Stimulated activated CD8-positive, alpha-beta memory T cell treated with anti-CD3 and anti-CD28 coated beads, Interleukin-4, amount 100 ng/mL, for 48 hours (primary cell): ENCODE results near the gene HINFP.

Experiments used
- DNase-seq: peaks from one replicate; pipeline ENCODE4 v3.0.0-alpha.2; 2020

The HINFP gene, protein sequence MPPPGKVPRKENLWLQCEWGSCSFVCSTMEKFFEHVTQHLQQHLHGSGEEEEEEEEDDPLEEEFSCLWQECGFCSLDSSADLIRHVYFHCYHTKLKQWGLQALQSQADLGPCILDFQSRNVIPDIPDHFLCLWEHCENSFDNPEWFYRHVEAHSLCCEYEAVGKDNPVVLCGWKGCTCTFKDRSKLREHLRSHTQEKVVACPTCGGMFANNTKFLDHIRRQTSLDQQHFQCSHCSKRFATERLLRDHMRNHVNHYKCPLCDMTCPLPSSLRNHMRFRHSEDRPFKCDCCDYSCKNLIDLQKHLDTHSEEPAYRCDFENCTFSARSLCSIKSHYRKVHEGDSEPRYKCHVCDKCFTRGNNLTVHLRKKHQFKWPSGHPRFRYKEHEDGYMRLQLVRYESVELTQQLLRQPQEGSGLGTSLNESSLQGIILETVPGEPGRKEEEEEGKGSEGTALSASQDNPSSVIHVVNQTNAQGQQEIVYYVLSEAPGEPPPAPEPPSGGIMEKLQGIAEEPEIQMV

DNA sequence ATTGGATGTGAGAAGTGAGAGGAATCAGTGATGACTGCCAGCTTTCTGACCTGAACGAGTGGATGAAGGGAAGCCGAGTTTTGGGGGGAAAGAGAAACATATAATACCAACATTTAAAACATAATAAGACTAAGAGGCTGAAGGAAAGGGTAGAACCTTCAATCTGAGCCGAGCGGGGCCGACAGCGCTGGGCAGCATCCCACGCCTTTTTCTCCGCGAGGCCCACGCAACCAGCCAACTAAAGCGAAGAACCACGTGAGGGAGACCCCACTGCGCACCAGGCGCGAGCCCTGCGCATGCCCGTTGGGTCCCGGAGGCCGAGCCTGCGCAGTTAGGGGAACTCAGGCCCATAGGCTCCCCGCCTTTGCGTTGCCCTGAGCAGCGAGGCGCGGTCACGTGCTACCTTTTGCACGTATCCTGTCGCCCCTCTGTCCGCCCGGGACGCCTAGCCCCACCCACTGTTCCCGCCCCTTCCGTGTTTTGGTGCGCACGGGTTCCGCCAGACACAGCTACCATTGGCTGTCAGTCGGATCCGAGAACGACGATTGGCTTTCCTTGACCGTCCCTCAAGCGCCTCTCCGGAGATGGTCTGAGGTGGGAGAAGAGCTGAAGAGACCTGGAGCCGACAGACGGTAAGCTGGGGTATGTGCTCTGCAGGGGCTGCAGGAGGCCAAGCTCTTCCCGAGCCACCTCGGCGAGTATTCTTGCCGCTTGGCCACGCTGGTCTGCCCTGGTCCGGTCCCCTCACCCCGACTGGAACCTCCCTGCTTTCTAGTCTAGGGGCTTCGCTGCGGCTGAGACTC is at the start of gene HINFP:
TSS of gene HINFP (plus strand) at position 573 of the 803 bp plus-strand sequence. CDS start 5,365 bp downstream, outside the sequence.
- DNase-seq = peak; percentile 100

DNA sequence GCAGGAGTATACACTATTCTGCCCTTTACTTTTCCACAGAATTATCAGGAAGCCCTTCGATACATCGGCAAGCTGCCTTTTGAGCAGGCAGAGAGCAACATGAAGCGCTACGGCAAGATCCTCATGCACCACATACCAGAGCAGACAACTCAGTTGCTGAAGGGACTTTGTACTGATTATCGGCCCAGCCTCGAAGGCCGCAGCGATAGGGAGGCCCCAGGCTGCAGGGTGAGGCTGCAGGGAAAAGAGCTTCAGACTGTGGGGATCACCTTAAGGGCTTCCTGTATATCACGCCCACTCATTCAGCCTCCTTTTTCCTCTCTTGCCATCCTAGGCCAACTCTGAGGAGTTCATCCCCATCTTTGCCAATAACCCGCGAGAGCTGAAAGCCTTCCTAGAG is 43.5 kb upstream of the HINFP start:
- no peak for DNase-seq

DNA sequence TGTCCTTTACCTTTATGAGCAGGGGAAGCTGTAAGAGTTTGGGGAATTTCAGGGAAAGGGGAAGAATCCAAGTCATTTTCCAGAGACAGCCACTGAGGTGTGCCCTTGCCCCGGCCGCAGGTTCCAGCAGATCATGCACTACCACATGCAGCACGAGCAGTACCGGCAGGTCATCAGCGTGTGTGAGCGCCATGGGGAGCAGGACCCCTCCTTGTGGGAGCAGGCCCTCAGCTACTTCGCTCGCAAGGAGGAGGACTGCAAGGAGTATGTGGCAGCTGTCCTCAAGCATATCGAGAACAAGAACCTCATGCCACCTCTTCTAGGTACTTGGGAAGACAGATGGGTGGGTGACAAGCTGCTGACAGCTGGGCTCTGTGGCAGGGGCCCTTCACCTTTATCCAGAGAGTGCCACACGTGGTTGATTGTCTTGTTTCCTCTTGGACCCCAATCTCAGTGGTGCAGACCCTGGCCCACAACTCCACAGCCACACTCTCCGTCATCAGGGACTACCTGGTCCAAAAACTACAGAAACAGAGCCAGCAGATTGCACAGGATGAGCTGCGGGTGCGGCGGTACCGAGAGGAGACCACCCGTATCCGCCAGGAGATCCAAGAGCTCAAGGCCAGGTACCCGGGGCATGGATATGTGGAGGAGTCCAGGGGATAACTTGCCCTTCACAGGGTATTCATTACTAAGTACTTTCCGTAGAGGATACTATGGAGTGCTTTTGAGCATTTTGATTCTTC is 42.5 kb upstream of the HINFP start:
- no peak for DNase-seq

DNA sequence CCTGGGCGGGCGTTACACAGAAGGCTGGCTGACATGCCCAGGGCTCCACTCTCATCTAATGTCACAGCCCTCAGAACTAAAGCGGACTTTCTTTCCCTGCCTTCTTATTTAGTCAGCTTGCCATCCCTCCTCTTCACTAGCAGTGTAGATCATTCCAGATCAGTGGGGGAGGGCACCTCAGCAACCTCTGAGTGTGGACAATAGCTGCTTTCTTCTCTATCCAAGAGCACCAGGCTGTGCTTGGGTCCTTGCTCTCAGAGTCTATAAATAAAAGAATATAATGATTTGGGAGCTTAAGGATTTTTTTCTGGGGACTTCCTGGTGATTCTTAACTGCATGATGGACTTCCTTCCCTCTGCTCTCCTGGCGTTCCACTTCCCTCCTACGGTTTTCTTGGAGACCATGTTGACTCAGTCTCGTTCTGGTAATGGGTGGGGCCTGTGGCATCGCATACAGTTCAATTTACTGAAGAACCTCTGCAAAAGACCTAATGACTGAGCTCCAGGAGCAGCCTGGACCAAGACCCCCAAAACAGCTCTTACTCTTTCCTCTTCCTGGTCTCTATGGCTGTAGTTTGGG is 39.6 kb upstream of the HINFP start:
- no peak for DNase-seq

DNA sequence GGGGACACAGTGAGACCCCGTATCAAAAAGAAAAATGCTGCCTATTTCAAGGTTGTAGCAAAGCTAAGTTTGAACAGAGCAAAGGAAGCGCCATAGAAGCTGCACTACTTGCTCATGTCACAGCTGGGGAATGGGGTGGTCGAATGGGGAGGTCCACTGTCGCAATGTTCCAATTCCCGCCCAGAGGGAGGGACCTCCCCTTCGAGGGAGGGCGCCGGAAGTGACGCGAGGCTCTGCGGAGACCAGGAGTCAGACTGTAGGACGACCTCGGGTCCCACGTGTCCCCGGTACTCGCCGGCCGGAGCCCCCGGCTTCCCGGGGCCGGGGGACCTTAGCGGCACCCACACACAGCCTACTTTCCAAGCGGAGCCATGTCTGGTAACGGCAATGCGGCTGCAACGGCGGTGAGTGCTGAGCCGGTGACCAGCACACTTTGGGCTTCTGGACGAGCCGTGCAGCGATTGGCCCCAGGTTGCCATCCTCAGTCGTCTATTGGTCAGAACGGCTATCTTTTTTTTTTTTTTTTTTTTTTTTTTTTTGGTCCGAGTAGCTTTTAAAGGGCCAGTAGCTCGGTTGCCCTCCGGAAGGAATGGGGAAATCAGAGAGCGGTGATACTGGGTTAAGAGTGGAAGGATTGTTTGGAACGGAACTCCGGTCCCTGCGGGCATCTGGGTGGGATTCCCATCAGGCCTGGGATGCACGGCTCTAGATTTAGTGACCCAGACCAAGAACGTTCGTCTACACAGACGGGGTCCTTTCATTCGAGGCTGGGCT is 36.5 kb upstream of the HINFP start, which contains the start of gene HMBS:
TSS of gene HMBS (plus strand) at position 219 of the 774 bp plus-strand sequence. CDS start at position 372, 153 bp downstream.
- DNase-seq = peak; percentile 94

DNA sequence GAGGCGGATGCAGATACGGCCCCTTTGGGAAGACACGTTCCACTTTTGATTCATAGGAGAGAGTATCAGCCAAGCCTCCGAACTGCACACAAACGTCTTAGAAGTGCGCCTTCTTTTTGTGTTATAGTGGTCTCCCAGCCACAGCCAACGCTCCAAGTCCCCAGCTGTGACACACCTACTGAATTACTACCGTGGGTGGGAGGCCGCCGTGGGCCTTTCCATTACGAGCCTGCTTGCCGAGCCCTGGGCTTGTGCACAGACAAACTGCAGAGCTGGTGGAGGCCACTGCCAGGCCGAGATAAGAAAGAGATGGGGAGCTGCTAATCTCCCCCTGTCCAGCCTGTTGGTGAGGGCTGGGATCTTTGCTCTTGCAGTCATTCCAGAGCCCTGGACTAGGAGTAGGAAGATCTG is 35.9 kb upstream of the HINFP start:
- DNase-seq = peak; percentile 60

DNA sequence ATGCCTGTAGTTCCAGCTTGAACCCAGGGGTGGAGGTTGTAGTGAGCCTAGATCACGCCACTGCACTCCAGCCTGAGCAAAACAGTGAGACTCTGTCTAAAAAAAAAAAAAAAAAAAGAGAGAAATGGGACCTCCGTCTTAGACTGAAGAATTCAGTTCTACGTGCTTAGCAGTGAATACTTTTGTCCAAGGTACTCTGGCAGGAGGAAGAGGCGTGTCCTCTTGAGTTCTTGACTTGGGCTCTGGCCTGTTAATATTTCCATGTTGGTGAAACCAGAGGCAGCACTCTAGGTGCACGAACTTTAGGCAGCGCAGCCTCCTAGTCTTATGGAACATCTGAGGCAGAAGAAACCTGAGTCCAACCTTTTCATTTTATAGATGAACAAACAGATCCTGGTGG is 34.3 kb upstream of the HINFP start:
- no peak for DNase-seq

DNA sequence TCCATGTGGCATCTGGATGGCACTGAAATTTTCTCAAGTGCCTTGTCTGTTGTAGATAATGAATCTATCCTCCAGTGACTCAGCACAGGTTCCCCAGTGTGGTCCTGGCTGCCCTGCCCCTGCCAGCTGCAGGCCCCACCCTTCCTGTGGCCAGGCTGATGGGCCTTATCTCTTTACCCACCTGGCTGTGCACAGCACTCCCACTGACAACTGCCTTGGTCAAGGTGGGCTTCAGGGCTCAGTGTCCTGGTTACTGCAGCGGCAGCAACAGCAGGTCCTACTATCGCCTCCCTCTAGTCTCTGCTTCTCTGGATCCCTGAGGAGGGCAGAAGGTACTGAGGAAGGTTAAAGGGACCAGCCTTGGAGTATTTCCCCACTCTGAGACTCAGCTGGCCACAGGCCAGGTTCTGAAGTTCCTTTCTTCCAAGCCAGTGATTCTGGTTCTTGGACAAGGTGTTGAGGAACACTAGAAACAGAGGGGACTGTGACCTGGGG is 33.6 kb upstream of the HINFP start:
- no peak for DNase-seq

DNA sequence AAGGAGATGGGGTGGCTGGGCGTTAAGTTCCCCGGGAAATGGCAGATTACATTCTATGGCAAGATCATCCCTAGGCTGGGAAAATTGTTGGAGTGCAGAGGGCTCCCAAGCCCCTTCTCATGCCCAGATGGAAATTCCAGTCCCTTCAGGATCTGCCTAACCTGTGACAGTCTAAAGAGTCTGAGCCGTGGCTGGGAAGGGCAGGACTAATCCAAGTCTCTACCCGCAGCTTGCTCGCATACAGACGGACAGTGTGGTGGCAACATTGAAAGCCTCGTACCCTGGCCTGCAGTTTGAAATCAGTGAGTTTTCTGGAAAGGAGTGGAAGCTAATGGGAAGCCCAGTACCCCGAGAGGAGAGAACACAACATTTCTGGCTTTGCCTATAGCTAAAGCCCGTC is 33.0 kb upstream of the HINFP start:
- no peak for DNase-seq

DNA sequence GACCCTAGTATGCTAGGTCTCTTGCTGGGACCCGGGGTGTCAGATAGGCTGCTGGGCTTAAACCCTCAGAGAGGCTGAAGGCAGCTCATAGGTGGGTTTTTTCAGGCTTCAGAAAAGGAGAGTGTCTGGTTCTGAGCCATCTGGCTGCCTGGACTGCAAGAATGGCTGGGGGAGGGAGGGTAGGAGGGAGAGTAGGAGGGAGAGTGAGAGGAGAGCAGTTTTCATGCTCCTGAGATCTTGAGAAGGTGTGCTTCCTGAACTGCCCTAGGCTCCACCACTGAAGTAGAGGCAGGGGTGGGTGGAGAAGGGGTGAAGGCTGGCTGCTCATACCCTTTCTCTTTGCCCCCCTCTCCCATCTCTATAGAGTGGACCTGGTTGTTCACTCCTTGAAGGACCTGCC is 32.1 kb upstream of the HINFP start:
- DNase-seq = no peak

DNA sequence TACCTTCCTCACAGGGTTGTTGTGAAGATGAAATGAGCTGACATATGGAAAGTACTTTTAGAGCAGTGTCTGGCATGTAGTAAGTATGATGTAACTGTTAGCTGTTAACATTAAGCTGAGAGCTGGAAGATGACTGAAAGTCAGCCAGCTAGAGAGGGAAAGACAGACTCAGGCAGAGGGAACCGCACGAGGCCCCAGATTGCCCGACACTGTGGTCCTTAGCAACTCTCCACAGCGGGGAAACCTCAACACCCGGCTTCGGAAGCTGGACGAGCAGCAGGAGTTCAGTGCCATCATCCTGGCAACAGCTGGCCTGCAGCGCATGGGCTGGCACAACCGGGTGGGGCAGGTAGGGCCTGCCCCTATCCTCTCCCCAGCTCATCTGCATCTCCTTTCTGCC is 30.2 kb upstream of the HINFP start:
- no peak for DNase-seq

DNA sequence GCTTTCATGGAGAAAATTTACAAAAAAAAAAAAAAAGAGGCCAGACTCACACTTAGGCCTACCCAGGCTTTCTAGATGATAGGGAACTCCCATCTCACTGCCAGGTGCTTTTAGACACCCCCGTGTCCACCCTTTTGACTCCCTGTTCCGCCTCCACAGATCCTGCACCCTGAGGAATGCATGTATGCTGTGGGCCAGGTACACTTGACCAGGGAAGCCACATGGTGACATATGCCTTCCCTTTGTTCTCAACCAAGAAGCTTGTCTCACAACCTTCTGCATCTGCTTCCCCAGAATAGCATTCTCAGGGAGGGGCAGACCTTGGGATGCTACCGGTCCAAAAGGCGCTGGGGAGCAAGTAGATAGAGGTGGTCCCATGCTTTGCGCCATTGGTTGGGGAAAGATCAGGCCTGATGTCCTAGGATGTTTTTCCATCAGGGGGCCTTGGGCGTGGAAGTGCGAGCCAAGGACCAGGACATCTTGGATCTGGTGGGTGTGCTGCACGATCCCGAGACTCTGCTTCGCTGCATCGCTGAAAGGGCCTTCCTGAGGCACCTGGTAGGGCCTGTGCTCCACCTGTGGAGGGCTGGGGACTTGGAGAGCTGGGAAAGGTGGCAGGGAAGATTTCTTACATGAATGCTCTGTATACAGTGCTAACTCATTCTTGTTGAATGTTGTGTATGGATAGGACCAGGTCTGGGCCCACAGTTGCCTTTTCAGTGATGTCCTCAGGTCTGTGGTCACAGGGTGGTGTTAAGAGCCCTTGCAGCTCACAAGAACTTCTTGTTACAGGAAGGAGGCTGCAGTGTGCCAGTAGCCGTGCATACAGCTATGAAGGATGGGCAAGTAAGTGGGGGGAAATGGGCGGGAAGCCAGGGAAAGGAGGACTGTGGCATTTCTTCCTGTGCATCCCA is 29.2 kb upstream of the HINFP start:
- DNase-seq = no peak

DNA sequence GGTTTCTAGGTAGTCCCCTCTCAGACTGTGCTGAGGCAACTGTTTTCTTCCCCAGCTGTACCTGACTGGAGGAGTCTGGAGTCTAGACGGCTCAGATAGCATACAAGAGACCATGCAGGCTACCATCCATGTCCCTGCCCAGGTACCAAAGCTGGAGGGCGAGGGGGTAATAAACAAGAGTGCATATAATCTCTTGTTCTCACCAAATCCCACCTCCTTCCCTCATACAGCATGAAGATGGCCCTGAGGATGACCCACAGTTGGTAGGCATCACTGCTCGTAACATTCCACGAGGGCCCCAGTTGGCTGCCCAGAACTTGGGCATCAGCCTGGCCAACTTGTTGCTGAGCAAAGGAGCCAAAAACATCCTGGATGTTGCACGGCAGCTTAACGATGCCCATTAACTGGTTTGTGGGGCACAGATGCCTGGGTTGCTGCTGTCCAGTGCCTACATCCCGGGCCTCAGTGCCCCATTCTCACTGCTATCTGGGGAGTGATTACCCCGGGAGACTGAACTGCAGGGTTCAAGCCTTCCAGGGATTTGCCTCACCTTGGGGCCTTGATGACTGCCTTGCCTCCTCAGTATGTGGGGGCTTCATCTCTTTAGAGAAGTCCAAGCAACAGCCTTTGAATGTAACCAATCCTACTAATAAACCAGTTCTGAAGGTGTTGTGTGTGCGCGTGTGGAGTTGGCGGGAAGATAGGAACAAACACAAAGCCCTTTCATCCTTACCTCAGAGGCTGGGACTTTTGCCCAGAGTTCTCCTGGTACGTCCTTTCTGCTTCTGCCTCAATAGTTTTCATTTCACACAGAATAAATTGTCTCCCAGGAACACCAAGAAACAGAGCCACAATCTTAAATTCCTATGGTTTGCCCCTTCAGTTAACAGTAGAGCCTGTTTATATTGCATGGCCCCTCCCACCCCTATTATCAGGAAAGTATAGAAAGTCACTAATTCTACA is 28.2 kb upstream of the HINFP start:
- DNase-seq = peak; percentile 43

DNA sequence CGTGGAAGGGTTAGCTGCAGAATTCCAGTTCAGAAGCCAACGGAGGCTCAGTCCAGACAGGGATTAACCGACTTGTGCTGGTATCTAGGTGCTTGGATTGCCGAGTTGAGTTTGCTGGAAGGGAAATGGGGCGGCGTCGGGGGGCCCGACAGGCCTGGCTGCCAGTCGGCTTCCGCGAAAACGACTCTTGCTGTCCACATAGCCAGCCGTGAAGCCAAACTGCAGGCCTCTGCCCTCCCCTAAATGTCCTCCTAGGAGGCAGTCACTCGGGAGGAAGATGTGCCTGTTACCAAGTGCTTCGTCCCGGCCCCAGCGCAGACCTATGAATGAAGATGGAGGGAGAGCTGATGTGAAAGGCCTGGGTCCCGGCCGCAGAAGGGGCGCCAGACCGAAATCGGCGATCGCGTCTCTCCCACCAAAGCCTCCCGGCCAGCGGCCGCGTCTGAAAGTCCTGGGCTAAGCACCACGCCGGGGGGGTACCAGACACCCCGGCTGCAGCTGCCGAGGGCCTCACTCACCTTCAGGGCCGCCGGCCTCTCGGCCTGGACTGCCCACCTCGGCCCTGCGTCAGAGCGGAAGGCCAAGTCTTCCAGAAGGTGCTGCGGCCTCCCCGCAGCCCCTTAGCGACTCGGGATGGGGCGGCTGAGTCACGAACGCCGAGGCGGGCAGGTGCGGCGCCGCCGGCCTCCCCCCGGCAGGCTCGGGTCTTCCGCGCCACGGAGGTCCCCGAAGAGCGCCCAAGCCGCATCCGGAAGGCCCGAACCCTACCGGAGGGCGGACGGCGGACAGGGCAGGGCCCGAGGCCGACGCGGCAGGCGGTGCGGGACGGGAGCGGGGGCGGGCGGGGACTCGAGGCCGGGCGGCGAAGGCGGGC is 27.2 kb upstream of the HINFP start:
- DNase-seq = peak; percentile 52

DNA sequence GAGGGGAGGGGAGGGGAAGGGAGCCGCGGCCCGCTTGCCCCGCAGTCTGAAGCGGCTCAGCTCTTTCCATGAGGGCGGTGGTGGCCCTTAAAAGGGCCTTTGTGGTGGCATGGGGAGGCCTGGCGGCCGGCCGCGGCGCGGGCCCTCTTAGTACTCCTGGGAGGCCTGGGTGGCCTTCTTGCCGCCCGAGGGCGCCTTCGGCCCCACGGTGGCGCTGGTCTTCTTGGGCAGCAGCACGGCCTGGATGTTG is 26.6 kb upstream of the HINFP start:
- DNase-seq = peak; percentile 69

DNA sequence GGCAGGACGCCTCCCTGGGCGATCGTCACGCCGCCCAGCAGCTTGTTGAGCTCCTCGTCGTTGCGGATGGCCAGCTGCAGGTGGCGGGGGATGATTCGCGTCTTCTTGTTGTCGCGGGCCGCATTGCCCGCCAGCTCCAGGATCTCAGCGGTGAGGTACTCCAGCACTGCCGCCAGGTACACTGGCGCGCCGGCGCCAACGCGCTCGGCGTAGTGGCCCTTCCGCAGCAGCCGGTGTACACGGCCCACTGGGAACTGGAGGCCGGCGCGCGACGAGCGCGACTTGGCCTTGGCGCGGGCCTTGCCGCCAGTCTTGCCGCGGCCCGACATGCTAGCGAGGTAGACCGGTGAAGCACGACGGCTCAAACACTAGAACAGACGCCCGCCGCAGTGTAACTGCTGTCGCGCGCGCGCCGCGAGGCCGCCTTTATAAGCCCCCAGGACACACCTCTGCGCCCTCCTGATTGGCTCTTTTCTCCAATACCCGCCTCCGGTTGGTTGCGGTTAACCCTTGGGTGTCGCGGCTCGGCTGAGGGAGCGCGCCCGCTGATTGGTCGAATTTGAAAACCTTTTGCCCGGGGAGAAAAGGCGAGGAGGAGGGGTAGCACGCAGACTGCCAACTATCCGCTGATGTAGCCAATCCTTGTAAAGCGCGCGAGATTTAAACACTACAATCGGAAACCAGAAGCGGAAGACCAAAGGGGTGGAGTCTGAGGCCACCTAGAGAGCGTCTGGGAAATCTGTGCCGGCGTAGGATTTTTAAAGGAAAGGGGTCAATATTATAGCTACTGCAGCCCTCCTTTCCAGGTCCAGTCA is 26.1 kb upstream of the HINFP start:
- DNase-seq = peak; percentile 100

DNA sequence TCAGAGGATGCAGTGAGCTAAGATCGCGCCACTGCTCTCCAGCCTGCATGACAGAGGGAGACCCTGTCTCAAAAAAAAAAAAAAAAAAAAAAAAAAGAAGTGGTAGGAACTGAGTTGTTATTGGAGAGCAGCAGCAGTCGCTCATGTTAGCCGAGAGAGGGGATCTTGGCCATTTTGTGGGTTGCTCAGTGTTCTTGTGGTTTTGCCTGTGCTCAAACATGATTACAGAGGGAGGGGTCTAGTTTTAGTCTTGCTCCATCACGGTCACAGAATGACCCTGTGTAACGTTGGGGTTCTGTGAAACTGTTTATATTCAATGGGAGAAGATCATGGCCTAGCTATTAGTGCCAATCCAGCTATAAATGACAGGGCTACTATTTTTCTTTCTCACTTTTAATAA is 21.7 kb upstream of the HINFP start:
- DNase-seq = no peak
